COLO668 (cell line): ENCODE data around the gene MICOS13.

Experiments used
- DNase-seq: peaks from one replicate; lab custom pipeline; 2025; ENCODE audit not compliant: unreplicated experiment; lab: John Stamatoyannopoulos, UW

MICOS13 gene

DNA sequence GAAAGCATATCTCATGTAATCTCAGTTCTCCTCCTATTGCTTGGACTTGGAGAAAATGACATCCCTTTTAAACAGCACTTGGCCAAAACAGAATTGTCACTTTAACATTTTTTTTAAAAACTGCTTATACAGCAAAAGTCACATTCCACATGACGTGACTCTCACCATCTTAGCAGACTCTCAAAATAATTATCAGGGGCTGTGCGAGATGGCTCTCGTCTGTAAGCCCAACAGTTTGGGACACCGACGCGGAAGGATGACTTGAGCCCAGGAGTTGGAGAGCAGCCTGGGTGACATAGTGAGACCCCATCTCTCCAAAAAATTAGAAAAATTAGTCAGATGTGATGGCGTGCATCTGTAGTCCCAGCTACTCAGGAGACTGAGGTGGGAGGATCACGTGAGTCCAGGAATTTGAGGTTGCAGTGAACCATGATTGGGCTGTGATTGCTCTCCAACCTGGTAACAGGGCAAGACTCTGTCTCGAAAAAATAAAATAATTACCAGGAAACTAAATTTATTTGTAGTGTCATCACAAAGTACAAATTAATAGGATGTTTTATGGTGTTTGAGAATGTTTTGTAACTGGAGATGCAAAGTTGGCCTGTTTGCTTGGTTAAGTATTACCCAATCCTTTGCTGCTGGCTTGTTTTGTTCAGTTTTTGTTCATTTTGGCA lies 48.6 kb downstream of the MICOS13 start:
- DNase-seq: no peak

GRCh38 chr19:5628919-5629481 lies 51.3 kb downstream of the MICOS13 start:
- no peak for DNase-seq

GRCh38 chr19:5628461-5628860 lies 51.9 kb downstream of the MICOS13 start:
- DNase-seq: no peak
